Measurements from ENCODE around the gene MPC2. TPM values are rescaled to one million over a fixed set of nuclear protein-coding genes. Genes with fewer than 3 reads are reported as not detected.

The MPC2 gene
- total RNA-seq, 2 donors from 2014 or later = 19.4 to 21.5 TPM

DNA sequence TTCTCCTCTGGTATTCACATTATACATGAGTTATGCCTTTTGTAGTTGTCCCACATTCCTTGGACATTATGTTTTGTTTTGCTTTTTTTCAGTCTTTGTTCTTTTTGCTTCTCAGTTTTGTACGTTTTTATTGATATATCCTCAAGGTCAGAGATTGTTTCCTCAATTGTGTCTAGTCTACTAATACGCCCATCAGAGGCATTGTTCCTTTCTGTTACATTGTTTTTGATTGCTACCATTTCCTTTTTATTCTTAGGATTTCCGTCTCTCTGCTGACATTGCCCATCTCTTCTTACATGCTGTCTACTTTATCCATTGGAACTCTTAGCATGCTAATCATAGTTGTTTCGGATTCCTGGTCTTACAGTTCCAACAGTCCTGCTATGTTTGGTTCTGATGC is 27.8 kb upstream of the MPC2 start:
- TF ChIP-seq CTCF (IDR thresholded peaks at IDR 0.05) = no peak
- Histone ChIP-seq H3K4me1 (peaks cover 12% of the 10 kb centered on the region), H3K4me3 (no peak overlapping the region), H3K9me3 (no peaks in the 10 kb centered on the region), H3K27ac (no peak overlapping the region), H3K36me3 (replicated peaks in 1 of 2; ENCODE audit: insufficient read depth in 1 of 2, low read depth in 2 of 2) (no peaks in the 10 kb centered on the region), H3K27me3 (no peaks in the 10 kb centered on the region)
- no peak for DNase-seq
- intact Hi-C loops (cut with DNase I) = no loop called here
- 70 to 72% methylated on average over 4 of the region's 4 CpGs for WGBS, 2 donors
- no peak for ATAC-seq

DNA sequence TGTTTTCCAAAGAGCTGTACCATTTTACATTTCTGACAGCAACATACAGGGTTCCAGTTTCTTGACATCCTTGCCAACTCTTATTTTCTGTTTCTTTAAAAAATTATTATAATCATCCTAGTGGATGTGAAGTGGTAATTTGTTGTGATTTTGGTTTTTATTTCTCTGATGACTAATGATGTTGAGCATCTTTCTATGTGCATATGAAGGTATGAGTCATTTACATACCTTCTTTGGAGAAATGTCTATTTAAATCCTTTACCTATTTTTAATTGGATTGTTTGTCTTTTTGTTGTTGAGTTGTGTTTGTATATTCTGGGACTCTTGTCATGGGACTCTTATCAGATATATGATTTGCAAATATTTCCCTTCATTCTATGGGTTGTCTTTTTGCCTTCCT is 20.8 kb upstream of the MPC2 start:
- intact Hi-C loops (cut with DNase I) = no loop called here
- DNase-seq = no peak

DNA sequence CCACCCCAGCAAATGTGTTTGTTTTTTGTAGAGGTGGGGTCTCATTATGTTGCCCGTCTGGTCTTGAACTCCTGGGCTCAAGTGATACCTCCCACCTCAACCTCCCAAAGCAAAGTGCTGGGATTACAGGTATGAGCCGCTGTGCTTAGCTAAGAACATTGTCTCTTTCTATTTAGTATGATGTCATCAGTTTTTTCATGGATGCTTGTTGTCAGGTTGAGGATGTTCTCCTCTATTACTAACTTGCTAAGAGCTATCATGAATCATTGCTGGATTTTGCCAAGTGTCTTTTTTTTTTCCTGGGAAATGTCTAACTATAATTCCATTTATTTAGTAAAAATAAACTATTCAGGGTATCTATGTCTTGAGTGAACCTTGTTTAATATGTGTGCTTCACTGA is 19.0 kb upstream of the MPC2 start:
- intact Hi-C loops (cut with DNase I) = no loop called here
- DNase-seq (no peak), ATAC-seq (no peak)
- no peak overlapping the region for H3K4me3 ChIP-seq
- peaks cover 0 to 2% of the 10 kb centered on the region in 2 donors for H3K36me3 ChIP-seq (replicated peaks in 1 of 2; ENCODE audit: insufficient read depth in 1 of 2, low read depth in 2 of 2)
- no peaks in the 10 kb centered on the region for H3K9me3 ChIP-seq
- 86 to 100% methylated on average over 2 of the region's 2 CpGs for WGBS, 2 donors
- no peaks in the 10 kb centered on the region for H3K27me3 ChIP-seq
- no peak overlapping the region for H3K27ac ChIP-seq
- peaks cover 3% of the 10 kb centered on the region for H3K4me1 ChIP-seq
- TF ChIP-seq CTCF (IDR thresholded peaks at IDR 0.05) (no peak), POLR2A (IDR thresholded peaks at IDR 0.05) (no peak)

More for the DNA sequence above, 20.8 kb upstream of the MPC2 start:
- Histone ChIP-seq H3K27ac (no peak overlapping the region), H3K9me3 (no peaks in the 10 kb centered on the region), H3K36me3 (replicated peaks in 1 of 2; ENCODE audit: insufficient read depth in 1 of 2, low read depth in 2 of 2) (peaks cover 0 to 2% of the 10 kb centered on the region in 2 donors), H3K4me3 (no peak overlapping the region), H3K4me1 (peaks cover 3% of the 10 kb centered on the region), H3K27me3 (no peaks in the 10 kb centered on the region)
- no peak for ATAC-seq
- TF ChIP-seq POLR2A (IDR thresholded peaks at IDR 0.05) (no peak), CTCF (IDR thresholded peaks at IDR 0.05) (no peak)

GRCh38 chr1:167950569-167950968 is 13.7 kb upstream of the MPC2 start:
- TF ChIP-seq CTCF (IDR thresholded peaks at IDR 0.05) (no peak), POLR2A (IDR thresholded peaks at IDR 0.05) (no peak)
- Histone ChIP-seq H3K27ac (peak overlapping the region in 1 of 4 donors; percentile 8), H3K4me3 (no peak overlapping the region), H3K36me3 (replicated peaks in 1 of 2; ENCODE audit: insufficient read depth in 1 of 2, low read depth in 2 of 2) (peaks cover 0 to 2% of the 10 kb centered on the region in 2 donors), H3K4me1 (peaks cover 20% of the 10 kb centered on the region), H3K27me3 (no peaks in the 10 kb centered on the region), H3K9me3 (no peaks in the 10 kb centered on the region)
- WGBS, 2 donors = 35 to 37% methylated on average over 1 of the region's 1 CpG
- DNase-seq (no peak), ATAC-seq (no peak)
- intact Hi-C loops (cut with DNase I) = no loop called here

DNA sequence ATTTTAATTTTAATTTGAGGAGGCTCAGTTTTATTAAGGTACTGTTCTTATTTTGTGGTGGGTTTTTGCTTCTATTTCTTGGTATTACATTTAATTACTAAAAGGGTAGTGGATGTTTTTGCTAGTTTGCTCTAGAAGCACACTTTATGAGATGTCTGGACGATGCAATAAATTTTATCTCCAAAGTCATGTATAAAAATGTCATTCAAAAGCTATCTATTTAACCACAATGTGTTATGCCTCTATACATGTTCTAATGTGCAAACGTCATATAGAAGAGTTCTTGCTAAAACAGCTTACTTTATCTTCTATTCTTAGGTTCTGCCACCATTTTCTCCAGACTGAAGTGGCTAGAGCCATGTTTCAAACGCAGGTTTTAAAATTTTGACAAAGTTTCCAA is 12.9 kb upstream of the MPC2 start:
- ATAC-seq (no peak), DNase-seq (no peak)
- H3K4me3 ChIP-seq = no peak overlapping the region
- H3K27ac ChIP-seq = no peak overlapping the region
- intact Hi-C loops (cut with DNase I) = no loop called here
- H3K9me3 ChIP-seq = no peaks in the 10 kb centered on the region
- no peaks in the 10 kb centered on the region for H3K36me3 ChIP-seq (replicated peaks in 1 of 2; ENCODE audit: insufficient read depth in 1 of 2, low read depth in 2 of 2)
- no peak for TF ChIP-seq POLR2A (IDR thresholded peaks at IDR 0.05)
- TF ChIP-seq CTCF (IDR thresholded peaks at IDR 0.05) = no peak
- 82 to 92% methylated on average over 3 of the region's 3 CpGs for whole genome bisulfite sequencing, 2 donors
- peaks cover 20% of the 10 kb centered on the region for H3K4me1 ChIP-seq
- no peaks in the 10 kb centered on the region for H3K27me3 ChIP-seq

All from body of pancreas (tissue), 4 donors.